RKO (cell line): ENCODE measurements around the gene AHR.
A peak's percentile ranks its signal among the peaks of the same experiment; 100 is the strongest.
"Not testable (repeated sequence)": the region's sequence is repeated elsewhere in the genome, so short reads cannot be mapped to it uniquely, and the experiment has no call there.

Experiments used
- DNase-seq: peaks from one replicate; pipeline ENCODE4 v3.0.0-alpha.2; 2016; ENCODE audit warnings: low spot score

Gene AHR

GRCh38 chr7:17339952-17340351 is 41.5 kb downstream of the AHR start:
- no peak for DNase-seq

- no peak for DNase-seq
These were observed 42.2 kb downstream of the AHR start for GRCh38 chr7:17340655-17341054.

GRCh38 chr7:17342756-17343155 is 44.3 kb downstream of the AHR start:
- no peak for DNase-seq

- DNase-seq, result no peak
These were observed 48.9 kb downstream of the AHR start for GRCh38 chr7:17347401-17347800.

GRCh38 chr7:17348932-17349331 is 50.5 kb downstream of the AHR start:
- not testable (repeated sequence) for DNase-seq

- not testable (repeated sequence) for DNase-seq
These were observed 51.9 kb downstream of the AHR start for GRCh38 chr7:17350321-17350720.

- not testable (repeated sequence) for DNase-seq
These were observed 55.4 kb downstream of the AHR start for GRCh38 chr7:17353650-17354419.

GRCh38 chr7:17354473-17354872 is 56.0 kb downstream of the AHR start:
- no peak for DNase-seq

GRCh38 chr7:17355050-17355449 is 56.6 kb downstream of the AHR start:
- DNase-seq, result no peak

- no peak for DNase-seq
These were observed 59.5 kb downstream of the AHR start for GRCh38 chr7:17357952-17358351.

- DNase-seq, result no peak
These were observed 61.2 kb downstream of the AHR start for GRCh38 chr7:17359610-17360009.

- DNase-seq, result no peak
These were observed 64.1 kb downstream of the AHR start for GRCh38 chr7:17362439-17363105.

- no peak for DNase-seq
These were observed 66.2 kb downstream of the AHR start for GRCh38 chr7:17364671-17365070.

GRCh38 chr7:17365775-17366174 is 67.3 kb downstream of the AHR start:
- DNase-seq, result no peak

- no peak for DNase-seq
These were observed 69.0 kb downstream of the AHR start for GRCh38 chr7:17367502-17367901.

GRCh38 chr7:17368856-17369524 is 70.5 kb downstream of the AHR start:
- DNase-seq, result no peak

- DNase-seq, result no peak
These were observed 71.4 kb downstream of the AHR start for GRCh38 chr7:17369691-17370426.

- no peak for DNase-seq
These were observed 72.6 kb downstream of the AHR start for GRCh38 chr7:17370901-17371585.

GRCh38 chr7:17371671-17372524 is 73.4 kb downstream of the AHR start:
- peak; percentile 22 for DNase-seq

- no peak for DNase-seq
These were observed 75.7 kb downstream of the AHR start for GRCh38 chr7:17374157-17374556.

- no peak for DNase-seq
These were observed 76.2 kb downstream of the AHR start for GRCh38 chr7:17374654-17375053.
